OCI-LY1 (cell line): ENCODE measurements around the gene XAGE3.
"Not testable (repeated sequence)": the region's sequence is repeated elsewhere in the genome, so short reads cannot be mapped to it uniquely, and the experiment has no call there.

Source experiments
- CTCF ChIP-seq: fragments of 200-600 bp; sonication (generic), shearing (Covaris generic); IDR thresholded peaks from 2 replicates; pipeline ENCODE4 v1.5.1; 2017; ENCODE audit warnings: mild to moderate bottlenecking, antibody characterized with exemption, low read length, moderate library complexity, mixed read lengths
- EZH2 ChIP-seq: fragments of 200-600 bp; sonication (generic), shearing (Covaris generic); IDR thresholded peaks from 2 replicates; pipeline ENCODE4 v1.8.0; 2017; ENCODE audit warnings: borderline replicate concordance, mixed run types, mild to moderate bottlenecking, antibody characterized with exemption, low read length, moderate library complexity, mixed read lengths

GRCh38 chrX:52913681-52914080, 45.8 kb upstream of the XAGE3 start:
- TF ChIP-seq CTCF, EZH2: not testable (repeated sequence)
